NCI-H146 treated with DMSO at 0.1 percent for 48 hours (cell line): ENCODE data around the gene AUTS2.
A peak's percentile ranks its signal among the peaks of the same experiment; 100 is the strongest.

Source experiments
- DNase-seq: peaks from one replicate; lab custom pipeline; 2025; ENCODE audit not compliant: unreplicated experiment; lab: John Stamatoyannopoulos, UW

Gene AUTS2

GRCh38 chr7:70657989-70658632 lies 1059.8 kb downstream of the AUTS2 start:
- no peak for DNase-seq

GRCh38 chr7:70659263-70659662 lies 1061.0 kb downstream of the AUTS2 start:
- no peak for DNase-seq

- DNase-seq, result no peak
Observed at GRCh38 chr7:70660154-70660818, 1062.0 kb downstream of the AUTS2 start.

GRCh38 chr7:70660819-70661191 lies 1062.5 kb downstream of the AUTS2 start:
- DNase-seq, result peak; percentile 92

- no peak for DNase-seq
Observed at GRCh38 chr7:70663680-70664079, 1065.4 kb downstream of the AUTS2 start.

- DNase-seq, result no peak
Observed at GRCh38 chr7:70665997-70666396, 1067.7 kb downstream of the AUTS2 start.

- no peak for DNase-seq
Observed at GRCh38 chr7:70667406-70667805, 1069.1 kb downstream of the AUTS2 start.

GRCh38 chr7:70668606-70669358 lies 1070.5 kb downstream of the AUTS2 start:
- no peak for DNase-seq

GRCh38 chr7:70669854-70670253 lies 1071.6 kb downstream of the AUTS2 start:
- DNase-seq, result no peak

GRCh38 chr7:70670288-70670687 lies 1072.0 kb downstream of the AUTS2 start:
- no peak for DNase-seq

- peak; percentile 15 for DNase-seq
Observed at GRCh38 chr7:70673778-70674570, 1075.7 kb downstream of the AUTS2 start.

GRCh38 chr7:70674571-70675010 lies 1076.3 kb downstream of the AUTS2 start:
- DNase-seq, result no peak

- DNase-seq, result no peak
Observed at GRCh38 chr7:70676243-70676642, 1078.0 kb downstream of the AUTS2 start.

GRCh38 chr7:70678621-70679251 lies 1080.5 kb downstream of the AUTS2 start:
- DNase-seq, result no peak

GRCh38 chr7:70679661-70680060 lies 1081.4 kb downstream of the AUTS2 start:
- no peak for DNase-seq

GRCh38 chr7:70680306-70680705 lies 1082.0 kb downstream of the AUTS2 start:
- no peak for DNase-seq

GRCh38 chr7:70680743-70681468 lies 1082.6 kb downstream of the AUTS2 start:
- no peak for DNase-seq

GRCh38 chr7:70681469-70682350 lies 1083.4 kb downstream of the AUTS2 start:
- DNase-seq, result no peak

- DNase-seq, result no peak
Observed at GRCh38 chr7:70684173-70684572, 1085.9 kb downstream of the AUTS2 start.
